Body of pancreas (tissue), 4 donors: Measurements from ENCODE around the gene PRF1.

Experiments used
- POLR2A ChIP-seq, 3 donors: fragments of 450-650 bp; IDR thresholded peaks; one replicate each; pipeline ENCODE4 v1.6.1; 2016; ENCODE audit warnings: antibody characterized with exemption in 3 of 3, mild to moderate bottlenecking in 2 of 3
- TF ChIP-seq, protein P1 (sequence below), 7 experiments: fragments of 450-650 bp in 4 of 7; fragments of 200-600 bp in 3 of 7; sonication (generic) in 3 of 7; IDR thresholded peaks; one replicate each; pipeline ENCODE4 v1.5.1; 2016 to 2019; ENCODE audit warnings: antibody characterized with exemption in 7 of 7

DNA sequence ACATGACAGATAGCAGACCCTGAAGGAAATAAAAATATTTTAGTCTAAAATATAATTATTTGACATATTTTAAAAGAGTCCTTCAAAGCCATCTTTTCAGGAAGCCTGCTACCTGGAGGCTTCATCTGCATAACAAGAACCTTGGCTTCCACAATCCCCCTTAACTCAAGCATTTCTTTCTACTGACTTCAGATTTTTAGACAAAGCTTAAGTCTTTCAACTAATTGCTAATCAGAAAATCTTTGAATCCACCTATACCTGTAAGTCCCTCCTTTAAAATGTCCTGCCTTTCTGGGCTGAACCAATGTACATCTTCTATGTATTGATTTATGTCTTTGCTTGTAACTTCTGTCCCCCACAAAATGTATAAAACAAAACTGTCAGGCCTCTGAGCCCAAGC, 23.5 kb upstream of the PRF1 start:
- TF ChIP-seq, protein P1, sequence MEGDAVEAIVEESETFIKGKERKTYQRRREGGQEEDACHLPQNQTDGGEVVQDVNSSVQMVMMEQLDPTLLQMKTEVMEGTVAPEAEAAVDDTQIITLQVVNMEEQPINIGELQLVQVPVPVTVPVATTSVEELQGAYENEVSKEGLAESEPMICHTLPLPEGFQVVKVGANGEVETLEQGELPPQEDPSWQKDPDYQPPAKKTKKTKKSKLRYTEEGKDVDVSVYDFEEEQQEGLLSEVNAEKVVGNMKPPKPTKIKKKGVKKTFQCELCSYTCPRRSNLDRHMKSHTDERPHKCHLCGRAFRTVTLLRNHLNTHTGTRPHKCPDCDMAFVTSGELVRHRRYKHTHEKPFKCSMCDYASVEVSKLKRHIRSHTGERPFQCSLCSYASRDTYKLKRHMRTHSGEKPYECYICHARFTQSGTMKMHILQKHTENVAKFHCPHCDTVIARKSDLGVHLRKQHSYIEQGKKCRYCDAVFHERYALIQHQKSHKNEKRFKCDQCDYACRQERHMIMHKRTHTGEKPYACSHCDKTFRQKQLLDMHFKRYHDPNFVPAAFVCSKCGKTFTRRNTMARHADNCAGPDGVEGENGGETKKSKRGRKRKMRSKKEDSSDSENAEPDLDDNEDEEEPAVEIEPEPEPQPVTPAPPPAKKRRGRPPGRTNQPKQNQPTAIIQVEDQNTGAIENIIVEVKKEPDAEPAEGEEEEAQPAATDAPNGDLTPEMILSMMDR (IDR thresholded peaks at IDR 0.05), result no peak
- TF ChIP-seq POLR2A (IDR thresholded peaks at IDR 0.05), result no peak
